GM21786 (cell line): ENCODE data around the gene KRTAP10-12.
"Not testable (repeated sequence)": the region's sequence is repeated elsewhere in the genome, so short reads cannot be mapped to it uniquely, and the experiment has no call there.

Experiments used
- ATAC-seq: cut with Tn5 transposase; IDR thresholded peaks from one replicate; pipeline ENCODE4 v1.9.1; 2021; ENCODE audit not compliant: unreplicated experiment

KRTAP10-12 gene

DNA sequence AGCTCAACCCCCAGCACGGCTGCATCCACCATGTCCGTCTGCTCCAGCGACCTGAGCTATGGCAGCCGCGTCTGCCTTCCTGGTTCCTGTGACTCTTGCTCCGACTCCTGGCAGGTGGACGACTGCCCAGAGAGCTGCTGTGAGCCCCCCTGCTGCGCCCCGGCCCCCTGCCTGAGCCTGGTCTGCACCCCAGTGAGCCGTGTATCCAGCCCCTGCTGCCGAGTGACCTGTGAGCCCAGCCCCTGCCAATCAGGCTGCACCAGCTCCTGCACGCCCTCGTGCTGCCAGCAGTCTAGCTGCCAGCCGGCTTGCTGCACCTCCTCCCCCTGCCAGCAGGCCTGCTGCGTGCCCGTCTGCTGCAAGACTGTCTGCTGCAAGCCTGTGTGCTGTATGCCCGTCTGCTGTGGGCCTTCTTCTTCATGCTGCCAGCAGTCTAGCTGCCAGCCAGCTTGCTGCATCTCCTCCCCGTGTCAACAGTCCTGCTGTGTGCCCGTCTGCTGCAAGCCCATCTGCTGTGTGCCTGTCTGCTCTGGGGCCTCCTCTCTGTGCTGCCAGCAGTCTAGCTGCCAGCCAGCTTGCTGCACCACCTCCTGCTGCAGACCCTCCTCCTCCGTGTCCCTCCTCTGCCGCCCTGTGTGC, at the start of gene KRTAP10-12:
KRTAP10-12 (plus strand) TSS at position 1 of the 639 bp plus-strand sequence; CDS start at position 31, 30 bp downstream.
- not testable (repeated sequence) for ATAC-seq

DNA sequence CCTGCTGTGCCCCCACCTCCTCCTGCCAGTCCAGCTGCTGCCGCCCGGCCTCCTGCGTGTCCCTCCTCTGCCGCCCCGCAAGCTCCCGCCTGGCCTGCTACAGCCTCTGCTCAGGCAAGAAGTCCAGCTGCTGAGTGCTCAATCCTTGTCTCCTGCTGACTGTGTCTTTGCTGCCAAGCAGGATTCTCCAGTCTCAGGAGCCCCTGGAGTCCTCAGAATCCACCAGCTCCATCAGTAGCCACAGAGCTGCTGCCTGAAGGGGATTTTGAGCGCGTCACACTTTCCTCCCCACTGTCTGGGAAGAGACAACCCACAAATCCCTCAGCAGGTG, 49.8 kb upstream of the KRTAP10-12 start:
- ATAC-seq, result no peak

- no peak for ATAC-seq
Observed at GRCh38 chr21:44648557-44649311, 48.2 kb upstream of the KRTAP10-12 start.

DNA sequence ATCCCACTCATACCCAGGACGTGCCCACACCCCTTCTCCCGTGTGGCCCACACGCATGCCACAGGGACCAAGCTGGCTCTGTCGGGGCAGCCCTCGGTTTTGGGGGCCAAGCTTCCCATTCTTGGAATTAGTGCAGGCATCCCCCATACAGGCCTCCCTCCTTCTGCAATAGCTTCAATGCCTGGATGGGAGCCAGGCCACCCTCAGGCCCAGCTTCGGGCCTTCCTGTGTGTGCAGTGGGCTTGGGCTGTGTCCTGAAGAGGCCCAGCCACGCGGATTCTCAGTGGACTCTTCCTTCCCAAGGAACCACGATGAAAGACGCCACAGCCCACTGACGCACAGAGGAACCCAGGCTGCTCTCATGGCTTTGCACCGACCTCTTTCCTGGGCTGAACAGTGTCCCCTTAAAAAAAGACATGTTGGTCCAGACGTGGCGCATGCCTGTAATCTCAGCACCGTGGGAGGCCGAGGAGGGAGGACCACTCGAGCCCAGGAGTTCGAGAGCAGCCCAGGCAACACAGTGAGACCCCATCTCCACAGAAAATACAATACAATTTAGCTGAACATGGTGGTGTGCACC, 47.4 kb upstream of the KRTAP10-12 start:
- ATAC-seq, result no peak

DNA sequence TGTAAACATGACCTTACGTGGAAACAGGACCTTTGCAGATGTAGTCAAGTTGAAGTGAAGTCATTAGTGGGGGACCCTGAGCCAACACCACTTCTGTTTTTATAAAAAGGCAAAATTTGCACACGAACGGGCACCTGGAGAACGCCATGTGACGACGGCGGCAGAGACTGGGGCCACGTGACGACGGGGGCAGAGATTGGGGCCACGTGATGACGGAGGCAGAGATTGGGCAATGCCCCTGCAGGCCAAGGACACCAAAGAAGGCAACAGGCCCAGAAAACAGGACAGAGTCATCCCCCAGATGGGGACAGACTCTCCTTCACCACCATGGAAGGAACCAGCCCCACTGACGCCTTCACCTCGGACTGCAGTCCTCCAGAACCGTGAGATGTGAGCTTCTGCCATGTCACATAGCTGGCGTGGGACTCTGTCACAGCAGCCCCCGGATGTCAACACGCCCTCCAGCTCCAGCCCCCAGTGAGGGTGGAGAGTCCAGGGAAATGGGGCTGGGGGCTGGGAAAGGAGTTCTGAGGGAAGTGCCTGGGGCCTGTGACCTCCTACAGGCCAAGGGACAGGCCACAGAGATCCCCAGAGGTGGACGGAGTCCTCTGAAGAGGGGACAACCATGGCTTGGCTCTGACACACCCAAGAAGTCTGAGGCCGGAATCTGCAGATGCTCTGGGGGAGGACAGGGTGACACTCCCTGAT, 46.6 kb upstream of the KRTAP10-12 start:
- no peak for ATAC-seq

DNA sequence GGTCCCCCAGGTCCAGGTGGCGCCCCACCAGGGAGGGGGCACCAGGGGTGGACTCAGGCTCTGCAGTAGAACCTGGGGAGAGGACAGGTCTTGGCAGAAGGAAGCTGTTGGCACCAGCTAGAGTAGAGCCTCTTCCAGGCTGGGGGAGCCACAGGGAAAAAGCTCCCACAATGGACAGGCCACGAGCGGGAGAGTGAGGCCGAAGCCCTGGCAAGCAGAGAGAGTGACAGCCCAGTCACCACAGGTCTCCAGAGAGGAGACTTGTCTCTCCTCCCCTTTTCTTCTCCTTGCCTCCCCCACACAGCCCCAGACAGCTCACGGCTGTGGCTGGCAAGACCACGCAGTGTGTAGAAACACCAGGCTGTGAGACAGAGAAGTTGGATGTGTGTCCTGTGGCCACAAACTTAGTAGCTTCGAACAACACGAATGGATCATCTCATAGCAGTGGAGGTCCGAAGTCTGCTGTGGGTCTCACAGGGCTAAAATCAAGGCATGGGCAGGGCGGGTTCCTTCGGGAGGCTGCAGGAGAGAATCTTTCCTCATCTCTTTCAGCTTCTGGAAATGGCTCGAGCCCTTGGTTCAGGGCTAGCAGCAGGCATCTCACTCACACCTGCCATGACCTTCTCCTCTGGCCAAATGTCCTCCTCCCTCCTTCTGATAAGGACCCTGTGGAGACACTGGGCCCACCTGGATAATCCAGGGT, 45.8 kb upstream of the KRTAP10-12 start:
- ATAC-seq, result no peak

- no peak for ATAC-seq
Observed at GRCh38 chr21:44653123-44653522, 43.8 kb upstream of the KRTAP10-12 start.

DNA sequence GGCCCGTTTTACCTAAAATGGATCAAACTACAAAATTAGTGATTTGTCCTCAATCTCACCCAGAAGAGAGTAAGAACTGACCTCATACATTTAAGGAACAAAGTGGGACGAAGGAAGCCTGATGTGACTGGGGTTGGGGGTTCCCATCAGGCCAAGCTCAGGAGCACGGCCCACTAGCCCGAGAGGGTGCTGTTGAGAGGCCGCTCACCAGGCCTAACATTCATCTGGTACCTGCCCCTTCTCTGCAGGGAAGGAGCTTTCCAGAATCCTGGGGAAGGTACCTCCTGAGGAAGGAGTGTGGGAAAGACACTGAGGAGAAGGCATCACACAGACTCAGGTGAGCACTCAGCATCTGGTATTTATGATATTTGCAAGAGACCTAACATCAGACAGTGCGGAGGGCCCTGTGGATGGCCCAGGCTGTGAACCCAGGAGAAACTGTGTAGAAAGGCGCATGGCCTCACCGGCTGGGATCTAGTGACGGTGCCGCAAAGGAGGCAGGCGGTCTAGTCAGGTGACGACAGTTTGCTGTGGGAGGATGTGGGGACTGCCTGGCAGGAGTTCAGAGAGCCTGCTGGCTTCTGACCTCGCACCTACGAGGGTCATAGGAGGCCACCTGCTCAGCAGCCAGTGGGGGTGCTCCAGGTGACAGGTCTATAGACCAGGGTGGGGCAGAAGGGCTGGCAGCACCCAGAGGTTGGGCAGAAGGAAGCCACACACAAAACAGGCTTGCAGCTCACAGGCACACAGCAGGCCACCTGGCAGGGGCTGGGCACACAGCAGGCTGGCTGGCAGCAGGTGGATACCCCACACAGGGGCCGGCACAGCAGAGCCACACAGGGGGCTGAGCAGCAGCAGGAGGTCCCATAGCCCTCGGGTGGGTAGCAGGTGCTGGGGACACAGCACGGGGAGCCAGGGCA, 43.1 kb upstream of the KRTAP10-12 start:
- ATAC-seq, result no peak

GRCh38 chr21:44654576-44655175, 42.3 kb upstream of the KRTAP10-12 start, which contains the start of gene KRTAP12-4:
KRTAP12-4 (minus strand) TSS chr21:44654659; CDS start chr21:44654614, 45 bp downstream.
- no peak for ATAC-seq

DNA sequence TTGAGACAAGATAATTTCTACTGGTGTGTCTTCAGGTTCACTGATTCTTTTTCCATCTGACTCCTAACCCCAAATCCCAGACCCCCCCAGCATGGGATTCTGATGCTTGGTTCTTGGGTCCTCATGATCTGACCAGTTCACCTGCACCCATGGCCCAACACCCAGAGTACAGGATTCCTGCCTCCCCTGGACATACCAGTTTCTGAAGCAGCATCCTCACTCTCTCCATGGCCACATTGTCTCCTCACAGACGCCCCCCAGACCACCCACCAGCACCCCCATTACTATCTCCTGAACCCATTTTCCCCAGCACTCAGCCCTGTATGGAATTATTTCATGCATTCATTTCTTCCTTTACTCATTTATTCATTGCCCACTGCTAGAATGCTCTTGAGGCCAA, 40.1 kb upstream of the KRTAP10-12 start:
- no peak for ATAC-seq

- no peak for ATAC-seq
Observed at GRCh38 chr21:44657635-44658540, 39.1 kb upstream of the KRTAP10-12 start, which contains the start of gene KRTAP12-3. KRTAP12-3 (plus strand) TSS chr21:44657932; CDS start chr21:44657980, 48 bp downstream.

GRCh38 chr21:44658541-44658910, 38.4 kb upstream of the KRTAP10-12 start:
- ATAC-seq, result no peak

- no peak for ATAC-seq
Observed at GRCh38 chr21:44658913-44659595, 37.9 kb upstream of the KRTAP10-12 start.

- ATAC-seq, result not testable (repeated sequence)
Observed at GRCh38 chr21:44661567-44661966, 35.4 kb upstream of the KRTAP10-12 start.

GRCh38 chr21:44664691-44665090, 32.3 kb upstream of the KRTAP10-12 start:
- ATAC-seq, result no peak

DNA sequence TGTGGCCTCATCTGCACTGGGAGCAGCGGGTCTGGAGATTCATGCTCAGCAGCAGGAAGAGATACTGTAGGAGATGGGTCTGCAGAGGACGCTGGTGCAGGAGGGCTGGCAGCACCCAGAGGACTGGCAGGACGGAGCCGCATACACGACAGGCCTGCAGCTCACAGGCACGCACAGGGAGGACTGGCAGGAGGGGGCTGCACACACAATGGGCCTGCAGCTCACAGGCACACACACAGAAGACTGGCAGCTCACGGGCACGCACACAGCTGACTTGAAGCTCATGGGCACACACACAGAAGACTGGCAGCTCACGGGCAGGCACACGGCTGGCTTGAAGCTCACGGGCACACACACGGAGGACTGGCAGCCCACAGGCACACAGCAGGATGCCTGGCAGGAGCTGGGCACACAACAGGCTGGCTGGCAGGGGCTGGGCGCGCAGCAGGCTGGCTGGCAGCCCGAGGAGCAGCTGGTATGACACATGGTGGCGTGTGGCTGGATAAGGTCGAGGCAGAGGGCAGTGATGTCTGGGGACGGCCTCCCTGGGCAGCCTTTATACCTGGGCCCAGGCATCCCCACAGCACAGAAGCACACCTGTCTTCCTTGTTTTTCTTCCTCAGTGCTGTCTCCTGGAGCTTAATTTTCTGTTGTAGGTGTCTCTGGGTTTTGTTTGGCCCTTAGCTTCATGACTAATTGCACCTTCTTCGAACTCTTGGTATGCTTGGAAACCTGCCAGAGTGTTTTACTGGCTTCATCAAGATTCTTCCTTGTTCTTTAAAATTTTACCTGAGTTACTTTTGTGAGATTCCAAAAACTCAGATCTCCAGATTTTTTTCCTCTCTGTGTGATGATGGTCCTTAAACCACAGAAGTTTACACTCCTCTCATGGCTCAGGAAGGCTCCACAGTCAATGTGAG, 30.3 kb upstream of the KRTAP10-12 start, which contains the start of gene KRTAP12-2:
KRTAP12-2 (minus strand) TSS at position 527 of the 920 bp plus-strand sequence; CDS start at position 486, 41 bp downstream.
- no peak for ATAC-seq

GRCh38 chr21:44667612-44668011, 29.4 kb upstream of the KRTAP10-12 start:
- no peak for ATAC-seq
